Stimulated activated CD8-positive, alpha-beta memory T cell treated with anti-CD3 and anti-CD28 coated beads, Interleukin-15, amount 100 ng/mL, for 48 hours (primary cell): ENCODE results near the gene KRTAP12-4.
"Not testable (repeated sequence)": the region's sequence is repeated elsewhere in the genome, so short reads cannot be mapped to it uniquely, and the experiment has no call there.

ENCODE experiments used
- DNase-seq, 2 donors: peaks; one replicate each; pipeline ENCODE4 v3.0.0-alpha.2; 2020; ENCODE audit warnings: low read depth in 2 of 2

KRTAP12-4 gene

DNA sequence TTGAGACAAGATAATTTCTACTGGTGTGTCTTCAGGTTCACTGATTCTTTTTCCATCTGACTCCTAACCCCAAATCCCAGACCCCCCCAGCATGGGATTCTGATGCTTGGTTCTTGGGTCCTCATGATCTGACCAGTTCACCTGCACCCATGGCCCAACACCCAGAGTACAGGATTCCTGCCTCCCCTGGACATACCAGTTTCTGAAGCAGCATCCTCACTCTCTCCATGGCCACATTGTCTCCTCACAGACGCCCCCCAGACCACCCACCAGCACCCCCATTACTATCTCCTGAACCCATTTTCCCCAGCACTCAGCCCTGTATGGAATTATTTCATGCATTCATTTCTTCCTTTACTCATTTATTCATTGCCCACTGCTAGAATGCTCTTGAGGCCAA is 2.4 kb upstream of the KRTAP12-4 start:
- DNase-seq: no peak

DNA sequence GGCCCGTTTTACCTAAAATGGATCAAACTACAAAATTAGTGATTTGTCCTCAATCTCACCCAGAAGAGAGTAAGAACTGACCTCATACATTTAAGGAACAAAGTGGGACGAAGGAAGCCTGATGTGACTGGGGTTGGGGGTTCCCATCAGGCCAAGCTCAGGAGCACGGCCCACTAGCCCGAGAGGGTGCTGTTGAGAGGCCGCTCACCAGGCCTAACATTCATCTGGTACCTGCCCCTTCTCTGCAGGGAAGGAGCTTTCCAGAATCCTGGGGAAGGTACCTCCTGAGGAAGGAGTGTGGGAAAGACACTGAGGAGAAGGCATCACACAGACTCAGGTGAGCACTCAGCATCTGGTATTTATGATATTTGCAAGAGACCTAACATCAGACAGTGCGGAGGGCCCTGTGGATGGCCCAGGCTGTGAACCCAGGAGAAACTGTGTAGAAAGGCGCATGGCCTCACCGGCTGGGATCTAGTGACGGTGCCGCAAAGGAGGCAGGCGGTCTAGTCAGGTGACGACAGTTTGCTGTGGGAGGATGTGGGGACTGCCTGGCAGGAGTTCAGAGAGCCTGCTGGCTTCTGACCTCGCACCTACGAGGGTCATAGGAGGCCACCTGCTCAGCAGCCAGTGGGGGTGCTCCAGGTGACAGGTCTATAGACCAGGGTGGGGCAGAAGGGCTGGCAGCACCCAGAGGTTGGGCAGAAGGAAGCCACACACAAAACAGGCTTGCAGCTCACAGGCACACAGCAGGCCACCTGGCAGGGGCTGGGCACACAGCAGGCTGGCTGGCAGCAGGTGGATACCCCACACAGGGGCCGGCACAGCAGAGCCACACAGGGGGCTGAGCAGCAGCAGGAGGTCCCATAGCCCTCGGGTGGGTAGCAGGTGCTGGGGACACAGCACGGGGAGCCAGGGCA is 543 bp downstream of the KRTAP12-4 start:
- DNase-seq: no peak

DNA sequence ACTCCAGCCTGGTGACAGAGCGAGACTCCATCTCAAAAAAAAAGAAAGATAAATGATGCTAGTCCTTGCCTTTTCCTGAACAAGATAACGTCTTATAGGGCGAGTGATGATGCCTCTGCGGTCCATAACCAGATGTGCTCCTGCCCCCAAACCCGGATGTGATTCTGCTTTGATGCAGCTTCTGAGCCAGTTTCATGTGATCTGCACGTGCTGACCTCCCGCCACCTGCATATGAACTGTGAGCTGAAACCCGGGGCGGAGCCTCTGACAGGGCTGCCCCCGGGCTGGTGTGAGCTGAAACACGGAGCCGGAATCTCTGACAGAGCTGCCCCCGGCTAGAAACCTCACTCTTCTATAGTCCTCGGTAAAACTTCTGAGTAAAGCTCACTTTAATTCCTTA is 1.3 kb downstream of the KRTAP12-4 start:
- DNase-seq: no peak

DNA sequence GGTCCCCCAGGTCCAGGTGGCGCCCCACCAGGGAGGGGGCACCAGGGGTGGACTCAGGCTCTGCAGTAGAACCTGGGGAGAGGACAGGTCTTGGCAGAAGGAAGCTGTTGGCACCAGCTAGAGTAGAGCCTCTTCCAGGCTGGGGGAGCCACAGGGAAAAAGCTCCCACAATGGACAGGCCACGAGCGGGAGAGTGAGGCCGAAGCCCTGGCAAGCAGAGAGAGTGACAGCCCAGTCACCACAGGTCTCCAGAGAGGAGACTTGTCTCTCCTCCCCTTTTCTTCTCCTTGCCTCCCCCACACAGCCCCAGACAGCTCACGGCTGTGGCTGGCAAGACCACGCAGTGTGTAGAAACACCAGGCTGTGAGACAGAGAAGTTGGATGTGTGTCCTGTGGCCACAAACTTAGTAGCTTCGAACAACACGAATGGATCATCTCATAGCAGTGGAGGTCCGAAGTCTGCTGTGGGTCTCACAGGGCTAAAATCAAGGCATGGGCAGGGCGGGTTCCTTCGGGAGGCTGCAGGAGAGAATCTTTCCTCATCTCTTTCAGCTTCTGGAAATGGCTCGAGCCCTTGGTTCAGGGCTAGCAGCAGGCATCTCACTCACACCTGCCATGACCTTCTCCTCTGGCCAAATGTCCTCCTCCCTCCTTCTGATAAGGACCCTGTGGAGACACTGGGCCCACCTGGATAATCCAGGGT is 3.3 kb downstream of the KRTAP12-4 start:
- no peak for DNase-seq

DNA sequence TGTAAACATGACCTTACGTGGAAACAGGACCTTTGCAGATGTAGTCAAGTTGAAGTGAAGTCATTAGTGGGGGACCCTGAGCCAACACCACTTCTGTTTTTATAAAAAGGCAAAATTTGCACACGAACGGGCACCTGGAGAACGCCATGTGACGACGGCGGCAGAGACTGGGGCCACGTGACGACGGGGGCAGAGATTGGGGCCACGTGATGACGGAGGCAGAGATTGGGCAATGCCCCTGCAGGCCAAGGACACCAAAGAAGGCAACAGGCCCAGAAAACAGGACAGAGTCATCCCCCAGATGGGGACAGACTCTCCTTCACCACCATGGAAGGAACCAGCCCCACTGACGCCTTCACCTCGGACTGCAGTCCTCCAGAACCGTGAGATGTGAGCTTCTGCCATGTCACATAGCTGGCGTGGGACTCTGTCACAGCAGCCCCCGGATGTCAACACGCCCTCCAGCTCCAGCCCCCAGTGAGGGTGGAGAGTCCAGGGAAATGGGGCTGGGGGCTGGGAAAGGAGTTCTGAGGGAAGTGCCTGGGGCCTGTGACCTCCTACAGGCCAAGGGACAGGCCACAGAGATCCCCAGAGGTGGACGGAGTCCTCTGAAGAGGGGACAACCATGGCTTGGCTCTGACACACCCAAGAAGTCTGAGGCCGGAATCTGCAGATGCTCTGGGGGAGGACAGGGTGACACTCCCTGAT is 4.0 kb downstream of the KRTAP12-4 start:
- no peak for DNase-seq

DNA sequence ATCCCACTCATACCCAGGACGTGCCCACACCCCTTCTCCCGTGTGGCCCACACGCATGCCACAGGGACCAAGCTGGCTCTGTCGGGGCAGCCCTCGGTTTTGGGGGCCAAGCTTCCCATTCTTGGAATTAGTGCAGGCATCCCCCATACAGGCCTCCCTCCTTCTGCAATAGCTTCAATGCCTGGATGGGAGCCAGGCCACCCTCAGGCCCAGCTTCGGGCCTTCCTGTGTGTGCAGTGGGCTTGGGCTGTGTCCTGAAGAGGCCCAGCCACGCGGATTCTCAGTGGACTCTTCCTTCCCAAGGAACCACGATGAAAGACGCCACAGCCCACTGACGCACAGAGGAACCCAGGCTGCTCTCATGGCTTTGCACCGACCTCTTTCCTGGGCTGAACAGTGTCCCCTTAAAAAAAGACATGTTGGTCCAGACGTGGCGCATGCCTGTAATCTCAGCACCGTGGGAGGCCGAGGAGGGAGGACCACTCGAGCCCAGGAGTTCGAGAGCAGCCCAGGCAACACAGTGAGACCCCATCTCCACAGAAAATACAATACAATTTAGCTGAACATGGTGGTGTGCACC is 4.8 kb downstream of the KRTAP12-4 start:
- no peak for DNase-seq

DNA sequence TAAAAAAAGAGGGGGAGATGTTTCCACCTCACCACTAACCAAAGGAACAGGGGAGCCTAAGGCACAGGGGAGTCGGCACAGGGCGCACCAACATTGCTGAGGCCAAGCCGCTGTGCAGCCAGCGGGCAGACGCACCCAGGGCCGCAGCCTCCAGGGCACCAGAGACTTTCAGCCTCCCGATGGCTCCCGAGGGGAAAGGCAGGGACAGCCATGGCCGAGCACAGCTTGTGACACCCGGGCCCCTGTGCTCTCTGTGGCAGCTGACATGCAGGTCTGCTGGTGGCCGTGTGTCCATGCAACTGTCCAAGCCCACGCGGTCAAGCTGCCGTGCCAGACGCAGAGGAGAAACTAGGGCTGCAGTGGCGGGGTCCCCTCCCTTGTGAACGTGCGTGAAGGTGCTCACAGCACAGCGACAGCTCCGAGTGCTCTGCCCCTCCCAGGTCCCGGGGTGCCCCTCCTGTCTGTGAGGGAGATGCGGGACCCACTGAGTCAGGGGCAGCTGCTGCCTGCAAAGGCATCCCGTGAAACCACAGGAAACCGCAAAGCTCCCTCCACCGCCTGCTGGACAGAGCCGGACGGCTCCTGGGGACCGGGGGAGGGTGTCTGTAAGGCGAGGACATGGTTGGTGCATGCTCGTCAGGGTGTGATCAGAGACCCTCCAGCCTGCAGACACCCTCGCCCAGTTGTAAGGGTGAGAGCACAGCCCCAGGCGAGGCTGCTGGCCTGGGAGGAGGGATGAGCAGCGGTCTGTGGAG is 5.7 kb downstream of the KRTAP12-4 start:
- DNase-seq: no peak

DNA sequence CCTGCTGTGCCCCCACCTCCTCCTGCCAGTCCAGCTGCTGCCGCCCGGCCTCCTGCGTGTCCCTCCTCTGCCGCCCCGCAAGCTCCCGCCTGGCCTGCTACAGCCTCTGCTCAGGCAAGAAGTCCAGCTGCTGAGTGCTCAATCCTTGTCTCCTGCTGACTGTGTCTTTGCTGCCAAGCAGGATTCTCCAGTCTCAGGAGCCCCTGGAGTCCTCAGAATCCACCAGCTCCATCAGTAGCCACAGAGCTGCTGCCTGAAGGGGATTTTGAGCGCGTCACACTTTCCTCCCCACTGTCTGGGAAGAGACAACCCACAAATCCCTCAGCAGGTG is 7.3 kb downstream of the KRTAP12-4 start:
- DNase-seq: no peak

DNA sequence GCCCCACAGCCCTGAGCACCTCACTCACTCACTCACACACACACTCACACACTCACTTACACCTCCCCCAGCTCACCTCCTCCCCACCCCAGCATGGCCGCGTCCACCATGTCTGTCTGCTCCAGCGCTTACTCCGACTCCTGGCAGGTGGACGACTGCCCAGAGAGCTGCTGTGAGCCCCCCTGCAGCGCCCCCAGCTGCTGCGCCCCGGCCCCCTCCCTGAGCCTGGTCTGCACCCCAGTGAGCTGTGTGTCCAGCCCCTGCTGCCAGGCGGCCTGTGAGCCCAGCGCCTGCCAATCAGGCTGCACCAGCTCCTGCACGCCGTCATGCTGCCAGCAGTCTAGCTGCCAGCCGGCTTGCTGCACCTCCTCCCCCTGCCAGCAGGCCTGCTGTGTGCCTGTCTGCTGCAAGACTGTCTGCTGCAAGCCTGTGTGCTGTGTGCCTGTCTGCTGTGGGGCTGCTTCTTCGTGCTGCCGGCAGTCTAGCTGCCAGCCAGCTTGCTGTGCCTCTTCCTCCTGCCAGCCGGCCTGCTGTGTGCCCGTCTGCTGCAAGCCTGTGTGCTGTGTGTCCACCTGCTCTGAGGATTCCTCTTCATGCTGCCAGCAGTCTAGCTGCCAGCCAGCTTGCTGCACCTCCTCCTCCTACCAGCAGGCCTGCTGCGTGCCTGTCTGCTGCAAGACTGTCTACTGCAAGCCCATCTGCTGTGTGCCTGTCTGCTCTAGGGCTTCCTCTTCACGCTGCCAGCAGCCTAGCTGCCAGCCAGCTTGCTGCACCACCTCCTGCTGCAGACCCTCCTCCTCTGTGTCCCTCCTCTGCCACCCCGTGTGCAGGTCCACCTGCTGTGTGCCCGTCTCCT is 7.9 kb downstream of the KRTAP12-4 start, which contains the start of gene KRTAP10-11:
Gene KRTAP10-11, plus strand, starts transcription at position 49 of the 856 bp plus-strand sequence. Its CDS starts 45 bp downstream, at position 94.
- DNase-seq: not testable (repeated sequence)

DNA sequence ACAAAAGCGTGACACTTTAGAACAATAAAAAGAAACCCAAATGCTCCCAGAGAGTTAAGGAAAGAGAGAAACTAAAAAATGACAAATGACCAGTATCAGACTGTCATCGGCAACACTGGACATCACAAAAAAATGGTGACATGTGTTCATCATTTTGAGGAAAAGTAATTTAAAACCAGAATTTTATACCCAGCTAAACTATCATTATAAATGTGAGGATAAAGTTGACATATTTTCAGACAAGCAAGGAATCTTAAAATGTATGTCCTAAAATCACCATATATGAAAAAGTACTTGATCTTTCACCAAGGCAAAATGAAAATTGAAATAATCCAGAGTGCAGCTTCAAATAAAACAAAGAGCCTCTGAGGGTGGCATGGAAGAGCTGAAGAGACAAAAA is 9.6 kb downstream of the KRTAP12-4 start:
- no peak for DNase-seq

DNA sequence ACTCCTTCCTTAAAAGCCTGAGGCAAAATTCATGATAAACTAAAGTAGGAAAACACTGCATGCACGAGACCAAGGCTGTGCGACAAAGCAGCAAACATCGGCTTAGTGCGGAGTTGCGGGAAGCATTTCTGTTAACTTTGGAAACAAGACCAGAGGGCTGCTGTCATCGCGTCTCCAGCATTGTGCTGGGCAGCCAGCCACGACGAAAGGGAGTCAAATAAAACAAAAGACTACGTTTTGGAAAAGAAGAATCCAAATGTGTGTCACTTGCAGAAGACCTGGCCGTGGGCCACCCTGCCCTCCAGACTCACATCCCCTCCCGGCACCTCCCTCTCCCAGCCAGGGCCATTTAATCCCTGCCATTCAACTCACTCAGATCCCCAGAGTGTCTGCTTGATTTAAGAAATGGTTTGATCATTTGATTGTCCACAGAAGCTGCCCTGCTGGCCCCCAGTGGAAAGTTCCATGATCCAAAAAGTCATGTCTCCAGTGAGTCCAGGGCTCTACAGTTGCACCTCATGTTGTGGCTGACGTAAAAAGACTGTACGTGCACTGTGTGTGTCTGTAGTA is 10.6 kb downstream of the KRTAP12-4 start:
- no peak for DNase-seq

DNA sequence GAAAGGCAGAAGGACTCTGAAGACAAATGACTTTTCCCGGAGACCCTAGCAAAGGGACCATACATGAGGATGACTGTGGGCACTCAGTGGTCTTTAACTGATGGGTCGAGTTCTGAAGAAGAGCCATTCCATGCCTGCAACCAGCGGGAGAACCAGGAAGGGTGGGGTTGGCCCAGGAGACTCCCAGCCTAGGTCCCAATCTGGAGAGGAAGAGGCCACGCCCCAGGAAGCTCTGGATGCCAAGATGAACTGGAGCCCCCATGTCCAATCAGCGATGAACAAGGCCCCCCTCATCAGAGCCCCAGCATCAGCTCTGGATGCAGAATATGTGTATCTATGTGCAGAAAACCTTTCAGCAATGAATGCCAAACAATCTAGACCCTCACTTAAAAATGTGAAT is 13.7 kb downstream of the KRTAP12-4 start:
- no peak for DNase-seq

DNA sequence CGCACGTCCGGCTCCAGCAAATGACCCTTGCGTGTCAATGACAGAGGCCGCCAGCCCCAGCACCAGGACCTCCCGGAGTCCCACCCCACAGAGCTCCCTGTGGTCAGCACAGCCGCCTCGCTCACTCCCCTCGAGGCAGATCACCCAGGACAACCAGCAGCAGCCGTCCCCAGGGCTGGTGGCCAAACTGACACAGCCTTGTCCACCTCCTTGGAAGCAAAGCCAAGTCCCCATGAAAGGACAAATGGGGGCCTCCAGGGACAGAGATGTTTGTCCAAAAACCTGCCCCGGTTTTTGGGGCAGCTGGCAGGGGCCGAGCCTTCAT is 15.2 kb downstream of the KRTAP12-4 start:
- no peak for DNase-seq

DNA sequence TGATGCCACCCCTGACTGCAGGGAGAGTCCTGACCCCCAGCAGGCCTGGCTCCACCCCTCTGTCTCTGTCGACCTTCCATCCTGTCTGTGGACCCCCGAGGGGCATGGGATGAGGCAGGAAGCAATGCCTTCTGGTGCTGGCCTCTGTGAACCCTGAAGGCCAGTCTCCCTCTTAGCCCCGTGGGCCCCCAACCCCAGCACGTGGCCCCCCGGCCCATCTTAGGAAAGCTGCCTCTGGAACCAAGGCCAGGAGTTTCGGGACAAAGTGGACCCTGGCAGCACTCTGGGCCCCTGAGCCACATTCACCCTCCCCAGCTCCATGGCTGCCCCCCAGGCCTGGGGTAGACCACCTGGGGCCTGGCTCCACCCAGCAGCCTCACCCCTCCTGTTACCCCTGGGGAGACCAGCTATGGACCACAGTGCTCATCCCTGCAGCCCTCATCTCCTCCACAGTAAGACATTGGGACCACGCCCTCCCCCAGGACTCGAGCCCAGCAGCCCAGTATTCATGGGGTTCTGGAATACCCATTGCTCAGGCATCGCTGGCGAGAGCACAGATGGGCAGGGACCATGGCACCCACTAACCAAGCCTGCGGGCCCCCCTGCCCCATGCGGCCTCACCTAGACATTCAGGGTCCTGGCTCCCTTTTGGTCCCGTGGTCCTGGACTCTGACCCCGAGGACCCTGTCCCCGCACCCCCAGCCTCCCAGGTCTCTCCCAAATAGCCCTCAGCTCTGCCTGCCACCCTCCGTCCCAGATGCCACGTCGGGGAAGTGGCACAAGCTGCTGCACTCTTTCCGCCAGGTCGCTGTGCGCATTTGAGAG is 15.7 kb downstream of the KRTAP12-4 start:
- not testable (repeated sequence) for DNase-seq

DNA sequence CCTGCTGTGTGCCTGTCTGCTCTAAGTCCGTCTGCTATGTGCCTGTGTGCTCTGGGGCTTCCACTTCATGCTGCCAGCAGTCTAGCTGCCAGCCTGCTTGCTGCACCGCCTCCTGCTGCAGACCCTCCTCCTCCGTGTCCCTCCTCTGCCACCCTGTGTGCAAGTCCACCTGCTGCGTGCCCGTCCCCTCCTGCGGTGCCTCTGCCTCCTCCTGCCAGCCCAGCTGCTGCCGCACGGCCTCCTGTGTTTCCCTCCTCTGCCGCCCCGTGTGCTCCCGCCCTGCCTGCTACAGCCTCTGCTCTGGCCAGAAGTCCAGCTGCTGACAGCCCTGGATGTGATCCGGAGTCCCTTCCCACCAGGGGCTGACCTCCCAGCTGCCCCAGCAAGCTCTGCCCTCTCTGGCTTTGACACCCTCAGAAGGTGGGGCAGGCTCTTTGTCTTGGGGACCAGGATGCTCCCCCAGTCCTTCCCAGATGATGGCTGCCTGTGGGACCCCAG is 16.6 kb downstream of the KRTAP12-4 start:
- DNase-seq: not testable (repeated sequence)

DNA sequence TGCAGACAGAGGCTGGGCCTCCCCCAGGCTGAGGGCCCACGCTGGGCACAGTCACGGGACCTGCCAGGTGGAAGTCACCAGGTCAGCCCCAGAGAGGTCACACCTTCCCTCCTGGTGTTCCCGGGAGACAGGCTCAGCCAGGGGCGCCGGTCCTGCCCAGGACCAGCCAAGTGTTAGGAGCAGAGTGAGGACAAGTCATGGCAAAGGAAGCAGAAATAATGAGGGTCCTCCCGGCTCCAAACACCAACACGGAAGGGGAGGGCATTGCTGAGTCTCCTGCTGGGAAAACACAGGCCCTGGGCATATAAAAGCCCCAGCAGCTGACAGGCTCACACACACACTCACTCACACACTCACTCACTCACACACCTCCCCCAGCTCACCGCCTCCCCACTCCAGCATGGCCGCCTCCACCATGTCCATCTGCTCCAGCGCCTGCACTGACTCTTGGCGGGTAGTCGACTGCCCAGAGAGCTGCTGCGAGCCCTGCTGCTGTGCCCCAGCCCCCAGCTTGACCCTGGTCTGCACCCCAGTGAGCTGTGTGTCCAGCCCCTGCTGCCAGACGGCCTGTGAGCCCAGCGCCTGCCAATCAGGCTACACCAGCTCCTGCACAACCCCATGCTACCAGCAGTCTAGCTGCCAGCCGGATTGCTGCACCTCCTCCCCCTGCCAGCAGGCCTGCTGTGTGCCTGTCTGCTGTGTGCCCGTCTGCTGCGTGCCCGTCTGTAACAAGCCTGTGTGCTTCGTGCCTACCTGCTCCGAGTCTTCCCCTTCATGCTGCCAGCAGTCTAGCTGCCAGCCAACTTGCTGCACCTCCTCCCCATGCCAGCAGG is 17.2 kb downstream of the KRTAP12-4 start, which contains the start of gene KRTAP10-10:
Gene KRTAP10-10, plus strand, starts transcription at position 339 of the 833 bp plus-strand sequence. Its CDS starts 62 bp downstream, at position 401.
- no peak for DNase-seq

DNA sequence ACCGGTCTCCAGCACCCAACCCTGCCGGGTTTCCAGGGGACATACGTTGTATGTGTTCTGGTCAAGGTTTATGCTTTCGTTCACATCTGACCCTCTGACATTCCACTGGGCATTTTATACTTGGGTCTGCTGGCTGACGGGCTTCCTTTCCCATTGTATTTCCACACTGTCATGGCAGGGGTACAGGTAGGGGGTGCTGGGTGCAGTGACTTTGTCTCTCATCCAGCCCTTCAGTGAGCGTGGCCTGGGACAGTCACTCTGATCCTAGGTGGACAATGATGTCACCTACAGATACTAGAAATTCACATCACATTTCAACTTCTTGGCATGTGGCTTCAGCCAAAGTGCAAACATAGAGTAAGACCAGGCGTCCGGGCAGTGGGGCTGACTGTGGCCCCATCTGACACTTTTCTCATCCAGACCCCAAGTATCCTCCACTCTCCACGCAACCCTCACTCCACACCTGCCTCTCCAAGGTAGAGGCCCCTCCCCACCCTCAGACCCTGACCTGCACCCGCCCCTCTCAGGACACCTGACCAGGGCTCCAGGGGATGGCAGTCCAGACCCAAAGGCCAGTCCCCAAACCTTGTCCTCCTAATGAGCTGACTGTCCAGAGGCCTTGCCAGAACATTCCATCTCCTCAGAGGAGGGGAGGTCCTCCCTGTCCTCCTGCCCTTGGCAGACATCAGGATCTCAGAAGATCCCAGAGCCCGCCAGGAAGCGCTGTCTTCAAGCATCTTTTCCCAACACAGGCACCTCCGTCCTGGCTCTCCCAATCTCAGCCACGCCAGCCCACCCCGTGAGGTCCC is 18.0 kb downstream of the KRTAP12-4 start:
- no peak for DNase-seq
